Lower lobe of right lung (tissue), 2 donors: Measurements from ENCODE around the gene PRDM9. TPM values are rescaled to one million over a fixed set of nuclear protein-coding genes. Genes with fewer than 3 reads are reported as not detected.
"Not testable (repeated sequence)": the region's sequence is repeated elsewhere in the genome, so short reads cannot be mapped to it uniquely, and the experiment has no call there.

ENCODE experiments used
- ATAC-seq, 2 donors: fragments of 200-7000 bp; cut with Tn5 transposase; one replicate each; pipeline ENCODE4 v1.9.1; 2020 to 2022; ENCODE audit warnings: mild to moderate bottlenecking in 2 of 2, moderate library complexity in 2 of 2
- DNase-seq: peaks from one replicate; pipeline ENCODE4 v3.0.0-alpha.2; 2020
- H3K27ac ChIP-seq: fragments of 200-600 bp; one replicate; pipeline ENCODE4 v1.8.0; 2022
- H3K27me3 ChIP-seq: fragments of 200-600 bp; one replicate; pipeline ENCODE4 v1.8.0; 2022; ENCODE audit warnings: low read depth
- H3K36me3 ChIP-seq: fragments of 200-600 bp; one replicate; pipeline ENCODE4 v1.8.0; 2022; ENCODE audit warnings: mild to moderate bottlenecking
- H3K4me1 ChIP-seq: fragments of 200-600 bp; one replicate; pipeline ENCODE4 v1.8.0; 2022
- H3K4me3 ChIP-seq: fragments of 200-600 bp; one replicate; pipeline ENCODE4 v1.8.0; 2022; ENCODE audit warnings: mild to moderate bottlenecking
- H3K9me3 ChIP-seq: fragments of 200-600 bp; one replicate; pipeline ENCODE4 v1.8.0; 2022
- CTCF ChIP-seq: fragments of 200-600 bp; IDR thresholded peaks from one replicate; pipeline ENCODE4 v1.8.0; 2022; ENCODE audit warnings: antibody characterized with exemption, mild to moderate bottlenecking
- intact Hi-C: fragments of 100-400 bp; cut with DNase I; formaldehyde crosslinking; loops from one replicate; pipeline ENCODE4 v1.11.0; 2022
- total RNA-seq: library from RNA; stranded (reverse); fragmentation: NEBNext Ultra II Directional; extraction: Animal tissue kit (Norgen Biotek cat#: 25700); gene quantifications from one replicate; pipeline ENCODE4 v1.2.1, GENCODE V29; 2021
- donor health status: DM: no; HTN: yes; CAD: no; lungs with severe emphysema.

PRDM9 gene
- total RNA-seq, 1 donor from 2014 or later, result not detected

GRCh38 chr5:23473915-23474314 is 33.5 kb upstream of the PRDM9 start:
- ATAC-seq, result no peak
- TF ChIP-seq CTCF, result no peak
- intact Hi-C loops, result no loop called here

GRCh38 chr5:23474315-23474714 is 33.1 kb upstream of the PRDM9 start:
- DNase-seq (no peak), ATAC-seq (no peak)
- no peaks in the 10 kb centered on the region for H3K9me3 ChIP-seq
- no peaks in the 10 kb centered on the region for H3K4me1 ChIP-seq
- H3K27ac ChIP-seq, result no peak overlapping the region
- no peaks in the 10 kb centered on the region for H3K36me3 ChIP-seq
- no peak overlapping the region for H3K4me3 ChIP-seq
- no peaks in the 10 kb centered on the region for H3K27me3 ChIP-seq
- intact Hi-C loops, result no loop called here
- TF ChIP-seq CTCF, result no peak

More at GRCh38 chr5:23473915-23474314, 33.5 kb upstream of the PRDM9 start:
- no peak for DNase-seq
- H3K36me3 ChIP-seq, result no peaks in the 10 kb centered on the region
- no peak overlapping the region for H3K4me3 ChIP-seq
- H3K27me3 ChIP-seq, result no peaks in the 10 kb centered on the region
- H3K27ac ChIP-seq, result no peak overlapping the region
- no peaks in the 10 kb centered on the region for H3K4me1 ChIP-seq
- H3K9me3 ChIP-seq, result no peaks in the 10 kb centered on the region

- Histone ChIP-seq H3K36me3 (no peaks in the 10 kb centered on the region), H3K27me3 (no peaks in the 10 kb centered on the region), H3K27ac (no peak overlapping the region), H3K4me1 (no peaks in the 10 kb centered on the region), H3K9me3 (no peaks in the 10 kb centered on the region), H3K4me3 (no peak overlapping the region)
- no peak for TF ChIP-seq CTCF
- intact Hi-C loops, result no loop called here
- no peak for DNase-seq
- no peak for ATAC-seq
Measured at GRCh38 chr5:23476580-23476979, 30.8 kb upstream of the PRDM9 start.

GRCh38 chr5:23482642-23483041 is 24.8 kb upstream of the PRDM9 start:
- ATAC-seq (no peak), DNase-seq (no peak)
- intact Hi-C loops, result no loop called here
- Histone ChIP-seq H3K27me3 (no peaks in the 10 kb centered on the region), H3K4me1 (no peaks in the 10 kb centered on the region), H3K27ac (no peak overlapping the region), H3K4me3 (no peak overlapping the region), H3K9me3 (no peaks in the 10 kb centered on the region), H3K36me3 (no peaks in the 10 kb centered on the region)
- TF ChIP-seq CTCF, result no peak

- H3K4me1 ChIP-seq, result no peaks in the 10 kb centered on the region
- no peak for ATAC-seq
- H3K27me3 ChIP-seq, result no peaks in the 10 kb centered on the region
- no peak overlapping the region for H3K27ac ChIP-seq
- no peak for TF ChIP-seq CTCF
- no peaks in the 10 kb centered on the region for H3K9me3 ChIP-seq
- intact Hi-C loops, result no loop called here
- DNase-seq, result no peak
- no peak overlapping the region for H3K4me3 ChIP-seq
- no peaks in the 10 kb centered on the region for H3K36me3 ChIP-seq
Measured at GRCh38 chr5:23483090-23483489, 24.3 kb upstream of the PRDM9 start.

GRCh38 chr5:23484096-23484495 is 23.3 kb upstream of the PRDM9 start:
- Histone ChIP-seq H3K27ac (no peak overlapping the region), H3K4me1 (no peaks in the 10 kb centered on the region), H3K9me3 (no peaks in the 10 kb centered on the region), H3K27me3 (no peaks in the 10 kb centered on the region), H3K4me3 (no peak overlapping the region), H3K36me3 (no peaks in the 10 kb centered on the region)
- TF ChIP-seq CTCF, result no peak
- ATAC-seq, result no peak
- no peak for DNase-seq
- intact Hi-C loops, result no loop called here

GRCh38 chr5:23486227-23486626 is 21.2 kb upstream of the PRDM9 start:
- H3K27me3 ChIP-seq, intact Hi-C loops, DNase-seq, ATAC-seq, H3K27ac ChIP-seq, H3K4me1 ChIP-seq, H3K4me3 ChIP-seq, H3K9me3 ChIP-seq, H3K36me3 ChIP-seq: not testable (repeated sequence)
